Neutrophil (primary cell): ENCODE measurements around the gene EXT2.

Experiments
- H3K27ac ChIP-seq: fragments of 200-600 bp; sonication (generic); 2 replicates; pipeline ENCODE4 v1.5.1; 2016; ENCODE audit warnings: mild to moderate bottlenecking, moderate library complexity
- H3K27me3 ChIP-seq: fragments of 200-600 bp; sonication (generic); 2 replicates; pipeline ENCODE4 v1.6.0; 2016; ENCODE audit warnings: mild to moderate bottlenecking
- H3K36me3 ChIP-seq: fragments of 200-600 bp; sonication (generic); 2 replicates; pipeline ENCODE4 v1.5.1; 2017
- H3K4me1 ChIP-seq, 2 experiments: fragments of 200-600 bp in 1 of 2; sonication (generic) in 1 of 2; 1 replicate in 1 of 2; 2 replicates in 1 of 2; pipeline versions ENCODE4 v1.5.1 to v1.6.1; 2013 to 2016; ENCODE audit warnings: low read depth in 1 of 2, low read length in 1 of 2, mild to moderate bottlenecking in 1 of 2, moderate library complexity in 1 of 2; ENCODE audit not compliant: control insufficient read depth in 1 of 2, insufficient read depth in 1 of 2
- H3K4me3 ChIP-seq, 2 experiments: fragments of 200-600 bp in 1 of 2; sonication (generic) in 1 of 2; 1 replicate in 1 of 2; 2 replicates in 1 of 2; pipeline ENCODE4 v1.5.1; 2013 to 2016; ENCODE audit warnings: low read depth in 1 of 2, low read length in 1 of 2, mild to moderate bottlenecking in 1 of 2, moderate library complexity in 1 of 2
- H3K9me3 ChIP-seq: fragments of 200-600 bp; sonication (generic); 2 replicates; pipeline ENCODE4 v1.5.1; 2016
- TF ChIP-seq, protein P1 (sequence below): fragments of 200-600 bp; sonication (generic); IDR thresholded peaks from 2 replicates; pipeline ENCODE4 v1.5.1; 2016; ENCODE audit warnings: antibody characterized with exemption

The EXT2 gene

DNA sequence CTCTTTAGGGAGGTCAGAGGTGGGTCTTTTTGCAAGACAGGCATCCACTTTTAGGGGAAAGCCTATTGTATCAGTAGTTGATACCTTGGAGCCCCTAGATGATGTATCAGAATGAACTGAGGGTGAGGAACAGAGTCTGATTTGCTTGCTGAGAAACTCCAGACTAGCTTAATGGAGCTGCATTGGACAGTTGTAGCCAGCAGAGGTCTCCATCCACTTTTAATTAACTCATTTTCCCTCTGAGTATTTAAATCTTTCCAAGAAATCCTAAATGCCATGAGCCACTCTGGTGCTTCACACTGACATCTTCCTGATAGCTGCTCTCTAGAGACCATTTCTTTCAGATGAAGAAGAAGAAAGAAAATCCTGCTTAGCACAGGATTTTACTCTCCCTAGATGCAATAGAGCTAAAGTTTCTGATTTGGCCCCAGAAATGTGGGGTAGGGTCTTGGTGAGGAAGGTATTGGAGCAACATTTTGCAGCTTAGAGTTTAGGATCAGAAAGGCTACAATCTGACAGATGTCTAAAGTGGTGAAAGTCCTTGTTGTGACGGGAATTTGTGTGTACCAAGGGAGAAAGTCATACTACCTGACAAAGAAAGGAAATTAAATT lies 38.0 kb downstream of the EXT2 start:
- Histone ChIP-seq H3K4me3 (no peak overlapping the region), H3K27ac (no peak overlapping the region), H3K27me3 (no peaks in the 10 kb centered on the region), H3K9me3 (no peaks in the 10 kb centered on the region), H3K4me1 (no peaks in the 10 kb centered on the region), H3K36me3 (peaks cover 21% of the 10 kb centered on the region)
- TF ChIP-seq, protein P1, sequence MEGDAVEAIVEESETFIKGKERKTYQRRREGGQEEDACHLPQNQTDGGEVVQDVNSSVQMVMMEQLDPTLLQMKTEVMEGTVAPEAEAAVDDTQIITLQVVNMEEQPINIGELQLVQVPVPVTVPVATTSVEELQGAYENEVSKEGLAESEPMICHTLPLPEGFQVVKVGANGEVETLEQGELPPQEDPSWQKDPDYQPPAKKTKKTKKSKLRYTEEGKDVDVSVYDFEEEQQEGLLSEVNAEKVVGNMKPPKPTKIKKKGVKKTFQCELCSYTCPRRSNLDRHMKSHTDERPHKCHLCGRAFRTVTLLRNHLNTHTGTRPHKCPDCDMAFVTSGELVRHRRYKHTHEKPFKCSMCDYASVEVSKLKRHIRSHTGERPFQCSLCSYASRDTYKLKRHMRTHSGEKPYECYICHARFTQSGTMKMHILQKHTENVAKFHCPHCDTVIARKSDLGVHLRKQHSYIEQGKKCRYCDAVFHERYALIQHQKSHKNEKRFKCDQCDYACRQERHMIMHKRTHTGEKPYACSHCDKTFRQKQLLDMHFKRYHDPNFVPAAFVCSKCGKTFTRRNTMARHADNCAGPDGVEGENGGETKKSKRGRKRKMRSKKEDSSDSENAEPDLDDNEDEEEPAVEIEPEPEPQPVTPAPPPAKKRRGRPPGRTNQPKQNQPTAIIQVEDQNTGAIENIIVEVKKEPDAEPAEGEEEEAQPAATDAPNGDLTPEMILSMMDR: no peak

DNA sequence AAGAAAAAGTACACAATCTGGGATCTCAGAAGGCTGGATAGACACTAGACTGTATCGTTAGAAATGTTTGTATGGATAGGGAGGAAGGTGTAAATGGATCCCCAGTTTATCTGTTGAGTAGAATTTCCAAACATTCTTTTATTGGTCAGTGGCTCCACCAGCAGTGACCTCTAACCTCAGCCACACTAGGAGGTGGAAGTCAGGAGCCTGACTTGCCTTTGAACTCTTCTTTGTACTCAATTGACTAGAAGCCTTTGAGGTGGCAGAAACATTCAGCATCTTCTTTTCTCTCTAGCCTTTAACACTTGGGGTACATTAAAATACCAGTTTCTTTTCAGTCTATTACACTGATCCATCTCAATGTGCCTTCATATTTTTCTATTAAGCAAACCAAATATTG lies 39.1 kb downstream of the EXT2 start:
- TF ChIP-seq, protein P1: no peak
- H3K4me1 ChIP-seq: no peaks in the 10 kb centered on the region
- no peaks in the 10 kb centered on the region for H3K9me3 ChIP-seq
- H3K27me3 ChIP-seq: no peaks in the 10 kb centered on the region
- H3K4me3 ChIP-seq: no peak overlapping the region
- peaks cover 10% of the 10 kb centered on the region for H3K36me3 ChIP-seq
- H3K27ac ChIP-seq: no peak overlapping the region

DNA sequence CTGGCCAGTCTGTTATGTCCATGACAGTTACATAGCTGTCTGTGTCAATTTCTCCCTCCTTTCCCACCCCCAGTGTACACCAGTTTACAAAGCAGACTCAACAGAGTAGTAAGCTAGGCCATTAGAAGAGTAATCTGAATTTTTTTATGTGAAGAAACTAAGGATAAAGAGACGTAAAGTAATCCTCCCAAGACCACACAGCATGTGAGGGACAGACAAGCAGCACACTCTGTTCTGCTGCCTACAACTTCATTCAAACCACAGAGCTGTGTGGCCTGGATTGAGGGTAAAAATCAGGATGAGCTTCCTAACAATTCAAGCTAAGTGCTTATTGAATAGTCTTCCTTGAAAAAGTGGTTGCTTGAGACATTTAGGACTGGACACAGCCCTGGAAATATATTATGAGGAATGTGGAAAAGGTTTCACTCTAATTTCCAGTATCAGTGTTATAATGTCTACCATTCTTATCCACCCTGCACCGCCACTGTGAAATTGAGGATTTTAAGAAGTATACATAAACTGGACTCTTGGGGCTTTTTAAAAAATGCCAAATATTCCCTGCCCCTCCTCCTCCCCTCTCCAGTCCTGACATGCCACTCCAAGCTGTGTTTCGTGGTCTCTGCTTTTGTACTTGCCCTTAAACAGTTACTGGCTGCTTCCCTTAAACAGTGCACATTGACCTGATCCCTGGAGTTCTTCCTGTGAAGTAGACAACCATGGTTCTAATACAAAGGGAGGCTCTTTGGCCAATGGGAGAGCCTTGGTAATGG lies 40.9 kb downstream of the EXT2 start:
- Histone ChIP-seq H3K36me3 (peaks cover 4% of the 10 kb centered on the region), H3K27me3 (no peaks in the 10 kb centered on the region), H3K27ac (no peak overlapping the region), H3K4me1 (no peaks in the 10 kb centered on the region), H3K9me3 (no peaks in the 10 kb centered on the region), H3K4me3 (no peak overlapping the region)
- TF ChIP-seq, protein P1: no peak

DNA sequence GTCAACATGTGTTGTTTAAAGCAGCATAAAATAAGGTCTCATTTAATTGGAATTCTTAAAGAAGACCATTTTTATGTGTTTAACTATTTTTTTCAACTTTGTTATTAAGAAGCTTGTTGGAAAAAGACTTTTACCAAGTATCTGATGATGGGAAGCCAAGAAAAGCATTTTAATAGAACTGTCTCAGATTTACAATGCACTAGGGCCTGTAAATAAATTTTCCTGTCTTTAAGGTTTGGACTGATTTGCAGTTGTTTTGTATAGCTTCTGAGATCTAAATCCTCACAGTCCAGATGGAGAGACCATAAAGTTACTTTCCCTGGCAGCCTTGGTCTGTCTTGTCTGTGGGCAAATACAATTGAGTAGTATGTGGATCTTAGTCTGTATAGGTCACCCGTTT lies 41.6 kb downstream of the EXT2 start:
- Histone ChIP-seq H3K27ac (no peak overlapping the region), H3K4me3 (no peak overlapping the region), H3K9me3 (no peaks in the 10 kb centered on the region), H3K4me1 (no peaks in the 10 kb centered on the region), H3K27me3 (no peaks in the 10 kb centered on the region), H3K36me3 (peaks cover 4% of the 10 kb centered on the region)
- TF ChIP-seq, protein P1: no peak

DNA sequence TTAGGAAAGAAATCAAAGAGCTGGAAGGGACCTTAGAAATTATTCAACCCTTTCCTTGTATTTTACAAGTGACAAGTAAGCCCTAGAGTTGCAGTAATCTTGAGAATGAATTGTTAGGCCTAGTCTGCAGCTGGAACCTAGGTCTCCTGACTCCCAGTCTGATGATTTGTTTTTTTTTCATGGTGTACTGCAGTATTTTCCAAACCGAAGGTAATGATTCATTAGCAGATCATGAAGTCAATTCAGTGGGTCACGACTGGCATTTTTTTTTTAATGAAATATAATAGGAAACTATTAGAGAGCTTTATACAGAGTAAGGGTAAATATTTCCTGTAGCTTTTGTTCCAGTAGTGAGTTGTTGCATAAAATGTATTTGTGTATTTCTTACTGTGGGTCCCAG lies 42.8 kb downstream of the EXT2 start:
- H3K4me1 ChIP-seq: no peaks in the 10 kb centered on the region
- no peak overlapping the region for H3K4me3 ChIP-seq
- no peak overlapping the region for H3K27ac ChIP-seq
- no peaks in the 10 kb centered on the region for H3K27me3 ChIP-seq
- TF ChIP-seq, protein P1: no peak
- H3K9me3 ChIP-seq: no peaks in the 10 kb centered on the region
- H3K36me3 ChIP-seq: peaks cover 4% of the 10 kb centered on the region
